Right lobe of liver (tissue), 6 donors: Measurements from ENCODE around the gene HMGCL. TPM values are rescaled to one million over a fixed set of nuclear protein-coding genes. Genes with fewer than 3 reads are reported as not detected.
A peak's percentile ranks its signal among the peaks of the same experiment; 100 is the strongest.

Experiments used
- ATAC-seq, 4 donors: fragments of 200-7000 bp; cut with Tn5 transposase; one replicate each; pipeline ENCODE4 v1.9.1; 2020; ENCODE audit warnings: mild to moderate bottlenecking in 4 of 4, moderate library complexity in 4 of 4
- DNase-seq, 3 donors: peaks; one replicate each; pipeline ENCODE4 v3.0.0-alpha.2; 2020
- H3K27ac ChIP-seq, 3 donors: fragments of 200-600 bp; one replicate each; pipeline ENCODE4 v1.8.0; 2022
- H3K27me3 ChIP-seq, 2 donors: fragments of 200-600 bp; one replicate each; pipeline ENCODE4 v1.8.0; 2022
- H3K36me3 ChIP-seq, 4 donors: fragments of 200-600 bp; sonication (generic) in 1 of 4; one replicate each; pipeline versions ENCODE4 v1.5.1 to v1.8.0; 2017 to 2022; ENCODE audit warnings: control low read depth in 1 of 4
- H3K4me1 ChIP-seq, 4 donors: fragments of 200-600 bp; sonication (generic) in 1 of 4; one replicate each; pipeline versions ENCODE4 v1.5.1 to v1.8.0; 2017 to 2022; ENCODE audit warnings: control low read depth in 1 of 4
- H3K4me3 ChIP-seq, 3 donors: fragments of 200-600 bp; one replicate each; pipeline ENCODE4 v1.8.0; 2022
- H3K9me3 ChIP-seq, 4 donors: fragments of 200-600 bp; sonication (generic) in 1 of 4; one replicate each; pipeline versions ENCODE4 v1.5.1 to v1.8.0; 2017 to 2022; ENCODE audit warnings: control low read depth in 1 of 4
- CTCF ChIP-seq, 4 donors: fragments of 200-600 bp in 3 of 4; fragments of 450-650 bp in 1 of 4; IDR thresholded peaks; one replicate each; pipeline versions ENCODE4 v1.5.1 to v1.8.0; 2016 to 2022; ENCODE audit warnings: antibody characterized with exemption in 4 of 4, mild to moderate bottlenecking in 2 of 4
- POLR2A ChIP-seq: fragments of 450-650 bp; IDR thresholded peaks from one replicate; pipeline ENCODE4 v1.6.1; 2017; ENCODE audit warnings: antibody characterized with exemption, mild to moderate bottlenecking
- WGBS: methylation state at CpG from one replicate; pipeline ENCODE4 v1.1.6; 2018; ENCODE audit warnings: low coverage, low lambda C conversion rate; ENCODE audit not compliant: insufficient coverage; ENCODE audit errors: missing lambda C conversion rate; 5-methylcytosine and 5-hydroxymethylcytosine counted together
- intact Hi-C, 2 donors: fragments of 100-400 bp; cut with DNase I; formaldehyde crosslinking; loops; one replicate each; pipeline versions ENCODE4 v1.11.2 to v1.14.1; 2022
- total RNA-seq, 6 experiments: library from RNA; depleted of rRNA in 2 of 6; stranded (reverse); fragments of >200 nt in 2 of 6; fragmentation: NEBNext Ultra II Directional in 3 of 6; extraction: Animal tissue kit (Norgen Biotek cat#: 25700) in 3 of 6; gene quantifications; one replicate each; pipeline versions ENCODE4 v1.1.0 to v1.2.4, GENCODE V29; 2016 to 2023
- donor health status: DM: no; HTN: yes; CAD: no.
- donor health status: DM: no; HTN: no; CAD: no.
- donor health status: DM: no; HTN: no; CAD: no.
- donor health status: DM: no; HTN: yes; CAD: no.
- donor health status: DM: no; HTN: yes; CAD: no.

The HMGCL gene
- total RNA-seq, 6 experiments from 2014 or later = 143 to 178 (median 160) TPM

GRCh38 chr1:23792151-23792945 is 32.9 kb downstream of the HMGCL start:
- DNase-seq (no peak), ATAC-seq (no peak)
- intact Hi-C loops = no loop called here
- Histone ChIP-seq H3K27ac (no peak overlapping the region), H3K27me3 (no peaks in the 10 kb centered on the region), H3K9me3 (peaks cover 0 to 2% (median 0%) of the 10 kb centered on the region in 4 donors), H3K36me3 (peaks cover 0 to 23% (median 4%) of the 10 kb centered on the region in 4 donors), H3K4me3 (peak overlapping the region in 1 of 3 donors; percentile 64), H3K4me1 (peaks cover 0 to 4% (median 0%) of the 10 kb centered on the region in 4 donors)
- TF ChIP-seq POLR2A = no peak
- TF ChIP-seq CTCF (IDR thresholded peaks at IDR 0.05) = no peak
- 60% methylated on average over 1 of the region's 19 CpGs for WGBS

GRCh38 chr1:23791516-23792047 is 33.6 kb downstream of the HMGCL start:
- intact Hi-C loops = no loop called here
- ATAC-seq = peak; percentile 1 to 14 (median 4)

GRCh38 chr1:23790696-23791515 is 34.3 kb downstream of the HMGCL start, which contains the start of gene LYPLA2:
LYPLA2 (plus strand) TSS chr1:23791145; CDS start chr1:23792683, 1,538 bp downstream.
- H3K36me3 ChIP-seq = peaks cover 0 to 32% (median 12%) of the 10 kb centered on the region in 4 donors

More at GRCh38 chr1:23791516-23792047, 33.6 kb downstream of the HMGCL start:
- Histone ChIP-seq H3K4me3 (peak overlapping the region; percentile 64 to 80 (median 65)), H3K36me3 (peaks cover 0 to 28% (median 7%) of the 10 kb centered on the region in 4 donors), H3K4me1 (peaks cover 0 to 4% (median 0%) of the 10 kb centered on the region in 4 donors), H3K9me3 (peaks cover 0 to 2% (median 0%) of the 10 kb centered on the region in 4 donors), H3K27me3 (no peaks in the 10 kb centered on the region), H3K27ac (peak overlapping the region in 2 of 3 donors; percentile 38 to 65)
- peak in 2 of 3 donors; percentile 50 to 58 for DNase-seq
- WGBS = 0% methylated on average over 13 of the region's 15 CpGs
- TF ChIP-seq CTCF (IDR thresholded peaks at IDR 0.05) (no peak), POLR2A (no peak)

More at GRCh38 chr1:23790696-23791515, 34.3 kb downstream of the HMGCL start, which contains the start of gene LYPLA2:
- ATAC-seq (peak; percentile 81 to 91 (median 87)), DNase-seq (peak; percentile 95)
- TF ChIP-seq POLR2A (peak; percentile 47), CTCF (IDR thresholded peaks at IDR 0.05) (no peak)
- WGBS = 1% methylated on average over 44 of the region's 47 CpGs
- Histone ChIP-seq H3K27ac (peak within 1 kb of the TSS in 2 of 3 donors; percentile 38 to 65), H3K4me1 (peaks cover 0 to 4% (median 0%) of the 10 kb centered on the region in 4 donors), H3K27me3 (no peaks in the 10 kb centered on the region), H3K9me3 (peaks cover 0 to 2% (median 0%) of the 10 kb centered on the region in 4 donors), H3K4me3 (peak within 1 kb of the TSS; percentile 64 to 80 (median 65))
- intact Hi-C loops = no loop called here
